Subcutaneous abdominal adipose tissue (tissue), 5 donors: ENCODE data around the gene PPP1R3E.
A peak's percentile ranks its signal among the peaks of the same experiment; 100 is the strongest.

Experiments
- H3K27ac ChIP-seq: one replicate; pipeline ENCODE4 v1.7.0; 2013; ENCODE audit warnings: low read depth, mild to moderate bottlenecking, inconsistent platforms, low read length, moderate library complexity
- H3K27me3 ChIP-seq, 5 donors: one replicate each; pipeline ENCODE4 v1.7.0; 2013; ENCODE audit warnings: low read length in 5 of 5, inconsistent platforms in 1 of 5; ENCODE audit not compliant: control insufficient read depth in 5 of 5, insufficient read depth in 4 of 5
- H3K36me3 ChIP-seq, 5 donors: one replicate each; pipeline ENCODE4 v1.7.0; 2013; ENCODE audit warnings: low read length in 5 of 5; ENCODE audit not compliant: control insufficient read depth in 5 of 5, insufficient read depth in 5 of 5
- H3K4me1 ChIP-seq, 5 donors: one replicate each; pipeline ENCODE4 v1.7.0; 2013; ENCODE audit warnings: low read length in 5 of 5, mild to moderate bottlenecking in 3 of 5, moderate library complexity in 1 of 5; ENCODE audit not compliant: control insufficient read depth in 5 of 5, insufficient read depth in 5 of 5
- H3K4me3 ChIP-seq, 5 donors: one replicate each; pipeline ENCODE4 v1.7.0; 2013; ENCODE audit warnings: low read length in 5 of 5, low read depth in 1 of 5
- H3K9ac ChIP-seq, 5 donors: one replicate each; pipeline ENCODE4 v1.7.0; 2013; ENCODE audit warnings: low read length in 5 of 5, mild to moderate bottlenecking in 4 of 5, moderate library complexity in 3 of 5
- H3K9me3 ChIP-seq, 5 donors: one replicate each; pipeline ENCODE4 v1.7.0; 2013; ENCODE audit warnings: low read length in 5 of 5; ENCODE audit not compliant: control insufficient read depth in 5 of 5
- donor health status: healthy.
- donor health status: healthy.
- donor health status: healthy.
- donor health status: healthy.
- donor health status: healthy.

The PPP1R3E gene

GRCh38 chr14:23302290-23303225 is at the start of gene PPP1R3E:
Gene PPP1R3E (minus strand): TSS chr14:23302859. CDS start chr14:23302576, 283 bp downstream.
- peak within 1 kb of the TSS; percentile 38 to 88 (median 83) for H3K9ac ChIP-seq
- peaks cover 15 to 59% (median 52%) of the 10 kb centered on the region in 5 donors for H3K4me1 ChIP-seq
- peak within 1 kb of the TSS; percentile 74 to 88 (median 81) for H3K4me3 ChIP-seq
- H3K27ac ChIP-seq = peak within 1 kb of the TSS; percentile 91
- H3K36me3 ChIP-seq = peaks cover 5 to 12% (median 8%) of the 10 kb centered on the region in 5 donors
- H3K9me3 ChIP-seq = no peaks in the 10 kb centered on the region
- no peaks in the 10 kb centered on the region for H3K27me3 ChIP-seq

- Histone ChIP-seq H3K9ac (peak overlapping the region in 2 of 5 donors; percentile 23 to 45), H3K9me3 (no peaks in the 10 kb centered on the region), H3K36me3 (peaks cover 0 to 2% (median 0%) of the 10 kb centered on the region in 5 donors), H3K4me1 (peaks cover 2 to 18% (median 17%) of the 10 kb centered on the region in 5 donors), H3K27me3 (peaks cover 2 to 22% (median 10%) of the 10 kb centered on the region in 5 donors), H3K27ac (no peak overlapping the region), H3K4me3 (peak overlapping the region in 4 of 5 donors; percentile 58 to 68 (median 64))
Observed at GRCh38 chr14:23351681-23352505, 49.2 kb upstream of the PPP1R3E start.

- peaks cover 2 to 20% (median 10%) of the 10 kb centered on the region in 5 donors for H3K27me3 ChIP-seq
- no peaks in the 10 kb centered on the region for H3K9me3 ChIP-seq
- peaks cover 2 to 18% (median 17%) of the 10 kb centered on the region in 5 donors for H3K4me1 ChIP-seq
- H3K36me3 ChIP-seq = no peaks in the 10 kb centered on the region
- no peak overlapping the region for H3K9ac ChIP-seq
- no peak overlapping the region for H3K27ac ChIP-seq
- H3K4me3 ChIP-seq = no peak overlapping the region
Observed at GRCh38 chr14:23349156-23349845, 46.6 kb upstream of the PPP1R3E start.

GRCh38 chr14:23348297-23348655 is 45.6 kb upstream of the PPP1R3E start:
- no peak overlapping the region for H3K9ac ChIP-seq
- peaks cover 2 to 20% (median 10%) of the 10 kb centered on the region in 5 donors for H3K27me3 ChIP-seq
- peaks cover 2 to 18% (median 17%) of the 10 kb centered on the region in 5 donors for H3K4me1 ChIP-seq
- no peak overlapping the region for H3K4me3 ChIP-seq
- no peaks in the 10 kb centered on the region for H3K36me3 ChIP-seq
- no peak overlapping the region for H3K27ac ChIP-seq
- no peaks in the 10 kb centered on the region for H3K9me3 ChIP-seq

- Histone ChIP-seq H3K36me3 (no peaks in the 10 kb centered on the region), H3K9me3 (no peaks in the 10 kb centered on the region), H3K9ac (no peak overlapping the region), H3K4me1 (peaks cover 0 to 12% (median 11%) of the 10 kb centered on the region in 5 donors), H3K27me3 (peaks cover 2 to 20% (median 10%) of the 10 kb centered on the region in 5 donors), H3K27ac (no peak overlapping the region), H3K4me3 (no peak overlapping the region)
Observed at GRCh38 chr14:23347406-23348296, 45.0 kb upstream of the PPP1R3E start.

- H3K4me3 ChIP-seq = no peak overlapping the region
- no peaks in the 10 kb centered on the region for H3K36me3 ChIP-seq
- no peak overlapping the region for H3K27ac ChIP-seq
- no peak overlapping the region for H3K9ac ChIP-seq
- peaks cover 0 to 4% (median 3%) of the 10 kb centered on the region in 5 donors for H3K4me1 ChIP-seq
- peaks cover 2 to 14% (median 6%) of the 10 kb centered on the region in 5 donors for H3K27me3 ChIP-seq
- no peaks in the 10 kb centered on the region for H3K9me3 ChIP-seq
Observed at GRCh38 chr14:23346693-23347405, 44.2 kb upstream of the PPP1R3E start.

GRCh38 chr14:23345987-23346692 is 43.5 kb upstream of the PPP1R3E start:
- Histone ChIP-seq H3K36me3 (no peaks in the 10 kb centered on the region), H3K4me1 (no peaks in the 10 kb centered on the region), H3K27me3 (peaks cover 0 to 7% (median 0%) of the 10 kb centered on the region in 5 donors), H3K9me3 (no peaks in the 10 kb centered on the region), H3K27ac (no peak overlapping the region), H3K9ac (no peak overlapping the region), H3K4me3 (no peak overlapping the region)

- H3K27ac ChIP-seq = no peak overlapping the region
- H3K27me3 ChIP-seq = peaks cover 0 to 3% (median 0%) of the 10 kb centered on the region in 5 donors
- no peaks in the 10 kb centered on the region for H3K9me3 ChIP-seq
- no peaks in the 10 kb centered on the region for H3K4me1 ChIP-seq
- no peak overlapping the region for H3K4me3 ChIP-seq
- H3K36me3 ChIP-seq = no peaks in the 10 kb centered on the region
- H3K9ac ChIP-seq = no peak overlapping the region
Observed at GRCh38 chr14:23344481-23344880, 41.8 kb upstream of the PPP1R3E start.
